Measurements from ENCODE around the gene SLC26A3.

The SLC26A3 gene

GRCh38 chr7:107815254-107815882 is 12.3 kb upstream of the SLC26A3 start:
- DNase-seq = no peak

GRCh38 chr7:107813524-107813923 is 10.5 kb upstream of the SLC26A3 start:
- DNase-seq = no peak

GRCh38 chr7:107811934-107812333 is 8.9 kb upstream of the SLC26A3 start:
- no peak for DNase-seq

- DNase-seq = no peak
Measured at GRCh38 chr7:107810626-107811025, 7.6 kb upstream of the SLC26A3 start.

GRCh38 chr7:107809179-107809578 is 6.2 kb upstream of the SLC26A3 start:
- no peak for DNase-seq

GRCh38 chr7:107799647-107800264 is 3.3 kb downstream of the SLC26A3 start:
- DNase-seq = no peak

GRCh38 chr7:107792364-107792763 is 10.7 kb downstream of the SLC26A3 start:
- no peak for DNase-seq

GRCh38 chr7:107789647-107790046 is 13.4 kb downstream of the SLC26A3 start:
- DNase-seq = no peak

- DNase-seq = no peak
Measured at GRCh38 chr7:107788662-107789061, 14.4 kb downstream of the SLC26A3 start.

GRCh38 chr7:107788216-107788615 is 14.8 kb downstream of the SLC26A3 start:
- DNase-seq = no peak

- DNase-seq = no peak
Measured at GRCh38 chr7:107785926-107786325, 17.1 kb downstream of the SLC26A3 start.

GRCh38 chr7:107785170-107785569 is 17.9 kb downstream of the SLC26A3 start:
- DNase-seq = no peak

GRCh38 chr7:107783648-107784047 is 19.4 kb downstream of the SLC26A3 start:
- DNase-seq = no peak

GRCh38 chr7:107782374-107782773 is 20.6 kb downstream of the SLC26A3 start:
- no peak for DNase-seq

GRCh38 chr7:107779647-107780099 is 23.4 kb downstream of the SLC26A3 start:
- no peak for DNase-seq

GRCh38 chr7:107778283-107778682 is 24.7 kb downstream of the SLC26A3 start:
- DNase-seq = no peak

GRCh38 chr7:107777702-107778101 is 25.3 kb downstream of the SLC26A3 start:
- no peak for DNase-seq

GRCh38 chr7:107773027-107773426 is 30.0 kb downstream of the SLC26A3 start:
- DNase-seq = no peak

- DNase-seq = no peak
Measured at GRCh38 chr7:107768263-107768662, 34.8 kb downstream of the SLC26A3 start.

- DNase-seq = no peak
Measured at GRCh38 chr7:107767391-107767790, 35.6 kb downstream of the SLC26A3 start.

GRCh38 chr7:107758667-107759066 is 44.4 kb downstream of the SLC26A3 start:
- no peak for DNase-seq

GRCh38 chr7:107754642-107755041 is 48.4 kb downstream of the SLC26A3 start:
- DNase-seq = no peak

- no peak for DNase-seq
Measured at GRCh38 chr7:107751113-107751512, 51.9 kb downstream of the SLC26A3 start.

GRCh38 chr7:107746006-107746405 is 57.0 kb downstream of the SLC26A3 start:
- DNase-seq = no peak

- DNase-seq = peak in 1 of 2 donors; percentile 16
Measured at GRCh38 chr7:107744345-107744750, 58.7 kb downstream of the SLC26A3 start.
